GM12878 (cell line): Measurements from ENCODE around the gene TMIGD2. TPM values are rescaled to one million over a fixed set of nuclear protein-coding genes. Genes with fewer than 3 reads are reported as not detected.

ENCODE experiments used
- BACH1 ChIP-seq: fragments of 450-650 bp; IDR thresholded peaks from 2 replicates; pipeline ENCODE4 v1.6.1; 2017; ENCODE audit warnings: mild to moderate bottlenecking, borderline replicate concordance
- BHLHE40 ChIP-seq, 2 experiments: fragments of 450-650 bp in 1 of 2; IDR thresholded peaks; 2 replicates each; pipeline ENCODE4 v1.6.1; 2011 to 2017; ENCODE audit warnings: low read depth in 2 of 2, borderline replicate concordance in 1 of 2, improper control_type of control experiment in 1 of 2, low read length in 1 of 2, mild to moderate bottlenecking in 1 of 2
- CEBPZ ChIP-seq: fragments of 150-350 bp; IDR thresholded peaks from 2 replicates; pipeline ENCODE4 v1.6.1; 2016; ENCODE audit warnings: low read depth, low read length
- EED ChIP-seq: sonication (generic); IDR thresholded peaks from 2 replicates; pipeline ENCODE4 v1.6.1; 2016; ENCODE audit warnings: antibody characterized with exemption, low read depth
- FOXM1 ChIP-seq: IDR thresholded peaks from 2 replicates; pipeline ENCODE4 v1.6.1; 2012; ENCODE audit warnings: low read depth, mild to moderate bottlenecking, inconsistent platforms, low read length, moderate library complexity
- HDGF ChIP-seq: fragments of 450-650 bp; IDR thresholded peaks from 2 replicates; pipeline ENCODE4 v1.6.1; 2016; ENCODE audit warnings: antibody characterized with exemption
- MTA2 ChIP-seq: fragments of 450-650 bp; IDR thresholded peaks from 2 replicates; pipeline ENCODE4 v1.6.1; 2016; ENCODE audit warnings: low read depth, mild to moderate bottlenecking, moderate library complexity
- MYC ChIP-seq: IDR thresholded peaks from 2 replicates; pipeline ENCODE4 v1.6.1; 2011; ENCODE audit warnings: mild to moderate bottlenecking, low read length, moderate library complexity, inconsistent platforms; ENCODE audit not compliant: insufficient read depth, insufficient replicate concordance, insufficient read length, severe bottlenecking
- PRDM15 ChIP-seq: fragments of 450-650 bp; formaldehyde crosslinking; IDR thresholded peaks from 2 replicates; pipeline ENCODE4 v1.4.0; 2020; ENCODE audit warnings: mild to moderate bottlenecking, moderate library complexity
- RELA ChIP-seq: fragments of 450-650 bp; IDR thresholded peaks from 2 replicates; pipeline ENCODE4 v1.8.0; 2014; ENCODE audit warnings: borderline replicate concordance; ENCODE audit not compliant: partially characterized antibody
- SPI1 ChIP-seq: IDR thresholded peaks from 2 replicates; pipeline ENCODE4 v1.6.1; 2011; ENCODE audit warnings: low read depth, mild to moderate bottlenecking, low read length, moderate library complexity, borderline replicate concordance; ENCODE audit not compliant: insufficient read depth
- ZBTB40 ChIP-seq: fragments of 450-650 bp; IDR thresholded peaks from 2 replicates; pipeline ENCODE4 v1.6.1; 2016; ENCODE audit warnings: mild to moderate bottlenecking, moderate library complexity, borderline replicate concordance
- polyA plus RNA-seq, 11 experiments: library from polyadenylated mRNA; depleted of rRNA in 4 of 11; unstranded in 6 of 11; stranded (reverse) in 5 of 11; fragments of >200 nt; fragmentation: Nextera tagmentation in 4 of 11; fragmentation: Illumina TruSeq in 1 of 11; extraction: Ambion mirVana in 4 of 11; extraction: Trizol in 1 of 11; gene quantifications; 1 replicate in 1 of 11; 2 replicates in 10 of 11; pipeline versions ENCODE4 v1.2.1 to v1.2.3, GENCODE V29; 2011 to 2016; ENCODE audit warnings: inconsistent platforms in 2 of 11, missing spikeins in 2 of 11, low read depth in 1 of 11
- total RNA-seq, 4 experiments: library from RNA; depleted of rRNA in 3 of 4; stranded (reverse); fragments of >200 nt in 3 of 4; fragmentation: Illumina TruSeq in 1 of 4; extraction: Trizol in 1 of 4; gene quantifications; 2 replicates each; pipeline versions ENCODE4 v1.2.1 to v1.2.3, GENCODE V29; 2013 to 2021

Gene TMIGD2
- total and polyA plus RNA-seq, 10 of the 15 experiments (the other 5 are each of a cell fraction or from before 2014, with no cell fraction given), result 0.09 to 0.40 (median 0.14) TPM; not detected in 5

GRCh38 chr19:4350726-4351125 lies 48.5 kb upstream of the TMIGD2 start (continued):
- TF ChIP-seq PRDM15 (CRISPR knock-in tag) (no peak), BHLHE40 (IDR thresholded peaks at IDR 0.05; ENCODE audit: borderline replicate concordance in 1 of 2, low read depth in 2 of 2, low read length in 1 of 2) (no peak), MYC (no peak), FOXM1 (no peak), SPI1 (no peak), MTA2 (no peak), HDGF (no peak), EED (no peak), CEBPZ (no peak), ZBTB40 (no peak), BACH1 (no peak), RELA (no peak)
- TF ChIP-seq, all 136 proteins: peak for 0
